Astrocyte (in vitro differentiated cells and primary cell): ENCODE data around the gene TMEM14A. TPM values are rescaled to one million over a fixed set of nuclear protein-coding genes. Genes with fewer than 3 reads are reported as not detected.

ENCODE experiments used
- DNase-seq: peaks from one replicate; pipeline ENCODE4 v3.0.0-alpha.2; 2010; ENCODE audit warnings: low read depth
- FAIRE-seq: peaks from 2 replicates; lab custom pipeline; 2011; peaks lifted over from hg19 to GRCh38; lab: Jason Lieb, UNC
- H2AFZ ChIP-seq: 2 replicates; pipeline ENCODE4 v1.6.0; 2012; ENCODE audit warnings: low read depth, low read length, inconsistent platforms
- H3K27ac ChIP-seq: 2 replicates; pipeline ENCODE4 v1.5.1; 2011; ENCODE audit warnings: low read depth, low read length, inconsistent platforms
- H3K27me3 ChIP-seq: 2 replicates; pipeline ENCODE4 v1.6.0; 2011; ENCODE audit warnings: low read length, inconsistent platforms; ENCODE audit not compliant: insufficient read depth
- H3K36me3 ChIP-seq: 2 replicates; pipeline ENCODE4 v1.5.1; 2011; ENCODE audit warnings: low read length, inconsistent platforms; ENCODE audit not compliant: insufficient read depth
- H3K4me1 ChIP-seq: 2 replicates; pipeline ENCODE4 v1.5.1; 2011; ENCODE audit warnings: low read length, inconsistent platforms; ENCODE audit not compliant: insufficient read depth
- H3K4me2 ChIP-seq: 2 replicates; pipeline ENCODE4 v1.6.0; 2012; ENCODE audit warnings: low read length, inconsistent platforms
- H3K4me3 ChIP-seq: 2 replicates; pipeline ENCODE4 v1.5.1; 2011; ENCODE audit warnings: low read depth, mild to moderate bottlenecking, low read length, inconsistent platforms; ENCODE audit not compliant: insufficient read depth
- H3K79me2 ChIP-seq: 2 replicates; pipeline ENCODE4 v1.6.0; 2012; ENCODE audit warnings: mild to moderate bottlenecking, low read length, inconsistent platforms; ENCODE audit not compliant: insufficient read depth
- H3K9ac ChIP-seq: 2 replicates; pipeline ENCODE4 v1.6.0; 2012; ENCODE audit warnings: mild to moderate bottlenecking, low read length, inconsistent platforms
- H3K9me3 ChIP-seq: 2 replicates; pipeline ENCODE4 v1.5.1; 2012; ENCODE audit warnings: low read depth, mild to moderate bottlenecking, low read length, inconsistent platforms; ENCODE audit not compliant: insufficient read depth
- H4K20me1 ChIP-seq: 2 replicates; pipeline ENCODE4 v1.6.0; 2012; ENCODE audit warnings: low read length, inconsistent platforms; ENCODE audit not compliant: insufficient read depth
- H3K27ac Mint-ChIP-seq: one replicate; pipeline ENCODE4 v1.8.0; 2021; ENCODE audit warnings: mild to moderate bottlenecking, mixed read lengths; ENCODE audit not compliant: unreplicated experiment
- H3K27me3 Mint-ChIP-seq: one replicate; pipeline ENCODE4 v1.8.0; 2021; ENCODE audit warnings: low read depth, mixed read lengths; ENCODE audit not compliant: unreplicated experiment
- H3K36me3 Mint-ChIP-seq: one replicate; pipeline ENCODE4 v1.8.0; 2021; ENCODE audit warnings: low read depth, mixed read lengths; ENCODE audit not compliant: unreplicated experiment
- H3K4me1 Mint-ChIP-seq: one replicate; pipeline ENCODE4 v1.8.0; 2021; ENCODE audit warnings: low read depth, mixed read lengths; ENCODE audit not compliant: unreplicated experiment
- H3K4me3 Mint-ChIP-seq: one replicate; pipeline ENCODE4 v1.8.0; 2021; ENCODE audit warnings: mild to moderate bottlenecking, moderate library complexity, mixed read lengths; ENCODE audit not compliant: unreplicated experiment
- H3K9me3 Mint-ChIP-seq: one replicate; pipeline ENCODE4 v1.8.0; 2021; ENCODE audit warnings: mild to moderate bottlenecking, mixed read lengths; ENCODE audit not compliant: unreplicated experiment
- CTCF ChIP-seq: IDR thresholded peaks from 2 replicates; pipeline ENCODE4 v1.5.1; 2011; ENCODE audit warnings: low read depth, mild to moderate bottlenecking, inconsistent platforms, low read length, moderate library complexity; ENCODE audit not compliant: insufficient read depth
- EZH2 ChIP-seq: IDR thresholded peaks from 2 replicates; pipeline ENCODE4 v1.6.1; 2012; ENCODE audit warnings: mild to moderate bottlenecking, low read length, inconsistent platforms; ENCODE audit not compliant: insufficient read depth
- total RNA-seq: library from RNA; stranded (reverse); gene quantifications from 2 replicates; pipeline ENCODE4 v1.2.1, GENCODE V29; 2021

The TMEM14A gene
- total RNA-seq, 1 donor from 2014 or later, result 29.7 TPM

- Histone ChIP-seq H3K4me3 (no peak overlapping the region), H2AFZ (no peak overlapping the region), H3K27me3 (no peaks in the 10 kb centered on the region), H3K4me2 (no peak overlapping the region), H3K9ac (no peak overlapping the region), H4K20me1 (no peaks in the 10 kb centered on the region), H3K79me2 (no peaks in the 10 kb centered on the region), H3K4me1 (no peaks in the 10 kb centered on the region), H3K9me3 (no peaks in the 10 kb centered on the region), H3K27ac (no peak overlapping the region), H3K36me3 (no peaks in the 10 kb centered on the region)
- Mint-ChIP-seq H3K27ac (no peak overlapping the region), H3K27me3 (peaks cover 3% of the 10 kb centered on the region), H3K4me3 (no peak overlapping the region), H3K9me3 (no peaks in the 10 kb centered on the region), H3K4me1 (peaks cover 11% of the 10 kb centered on the region), H3K36me3 (no peaks in the 10 kb centered on the region)
- DNase-seq (no peak), FAIRE-seq (no peak)
- TF ChIP-seq EZH2 (no peak), CTCF (no peak)
Observed at GRCh38 chr6:52726193-52726542, 55.3 kb downstream of the TMEM14A start.

- FAIRE-seq, result no peak
- Histone ChIP-seq H3K79me2 (no peaks in the 10 kb centered on the region), H4K20me1 (no peaks in the 10 kb centered on the region), H3K36me3 (no peaks in the 10 kb centered on the region), H3K4me2 (no peak overlapping the region), H3K9me3 (no peaks in the 10 kb centered on the region), H3K27ac (no peak overlapping the region), H3K27me3 (no peaks in the 10 kb centered on the region), H3K4me1 (no peaks in the 10 kb centered on the region), H2AFZ (peak overlapping the region; percentile 23), H3K9ac (no peak overlapping the region), H3K4me3 (no peak overlapping the region)
- Mint-ChIP-seq H3K4me3 (no peak overlapping the region), H3K27me3 (peaks cover 3% of the 10 kb centered on the region), H3K4me1 (peaks cover 11% of the 10 kb centered on the region), H3K27ac (peak overlapping the region; percentile 21), H3K9me3 (no peaks in the 10 kb centered on the region), H3K36me3 (no peaks in the 10 kb centered on the region)
- no peak for TF ChIP-seq EZH2
- no peak for TF ChIP-seq CTCF
- DNase-seq, result peak; percentile 22
Observed at GRCh38 chr6:52726741-52727535, 56.0 kb downstream of the TMEM14A start.

GRCh38 chr6:52727908-52728307 lies 57.0 kb downstream of the TMEM14A start:
- Histone ChIP-seq H4K20me1 (no peaks in the 10 kb centered on the region), H3K27ac (no peak overlapping the region)

More at GRCh38 chr6:52727908-52728307, 57.0 kb downstream of the TMEM14A start:
- DNase-seq (no peak), FAIRE-seq (no peak)
- Histone ChIP-seq H3K9me3 (no peaks in the 10 kb centered on the region), H2AFZ (no peak overlapping the region), H3K9ac (no peak overlapping the region), H3K79me2 (no peaks in the 10 kb centered on the region), H3K4me1 (no peaks in the 10 kb centered on the region), H3K27me3 (no peaks in the 10 kb centered on the region), H3K4me3 (no peak overlapping the region), H3K36me3 (no peaks in the 10 kb centered on the region), H3K4me2 (no peak overlapping the region)
- Mint-ChIP-seq H3K4me3 (no peak overlapping the region), H3K9me3 (no peaks in the 10 kb centered on the region), H3K27ac (no peak overlapping the region), H3K4me1 (peaks cover 11% of the 10 kb centered on the region), H3K27me3 (peaks cover 3% of the 10 kb centered on the region), H3K36me3 (no peaks in the 10 kb centered on the region)
- TF ChIP-seq CTCF (no peak), EZH2 (no peak)
